Ovary (tissue), 10 donors: ENCODE data around the gene BPIFA2. TPM values are rescaled to one million over a fixed set of nuclear protein-coding genes. Genes with fewer than 3 reads are reported as not detected.
"Not testable (repeated sequence)": the region's sequence is repeated elsewhere in the genome, so short reads cannot be mapped to it uniquely, and the experiment has no call there.

Experiments used
- DNase-seq, 5 donors: peaks; one replicate each; pipeline ENCODE4 v3.0.0-alpha.2; 2019 to 2020
- H3K27ac ChIP-seq, 2 donors: fragments of 200-600 bp; one replicate each; pipeline versions ENCODE4 v1.5.1 to v1.8.0; 2019 to 2022
- H3K27me3 ChIP-seq: fragments of 200-600 bp; one replicate; pipeline ENCODE4 v1.8.0; 2022
- H3K36me3 ChIP-seq: fragments of 200-600 bp; sonication (generic); one replicate; pipeline ENCODE4 v1.5.1; 2019
- H3K4me1 ChIP-seq: one replicate; pipeline ENCODE4 v1.8.1; 2013; ENCODE audit warnings: mild to moderate bottlenecking, moderate library complexity; ENCODE audit not compliant: insufficient read depth
- H3K4me3 ChIP-seq: fragments of 200-600 bp; sonication (generic); one replicate; pipeline ENCODE4 v1.5.1; 2017
- H3K9me3 ChIP-seq, 2 donors: fragments of 200-600 bp in 1 of 2; sonication (generic) in 1 of 2; one replicate each; pipeline versions ENCODE4 v1.5.1 to v1.8.1; 2013 to 2019; ENCODE audit warnings: mild to moderate bottlenecking in 1 of 2, moderate library complexity in 1 of 2
- CTCF ChIP-seq, 3 donors: fragments of 450-650 bp in 2 of 3; fragments of 200-600 bp in 1 of 3; IDR thresholded peaks; one replicate each; pipeline versions ENCODE4 v1.5.1 to v1.8.0; 2016 to 2022; ENCODE audit warnings: antibody characterized with exemption in 3 of 3, mild to moderate bottlenecking in 1 of 3
- EP300 ChIP-seq: sonication (generic); formaldehyde crosslinking; IDR thresholded peaks from one replicate; pipeline ENCODE4 v1.6.1; 2017; ENCODE audit warnings: antibody characterized with exemption
- POLR2A ChIP-seq: fragments of 450-650 bp; IDR thresholded peaks from one replicate; pipeline ENCODE4 v1.6.1; 2017; ENCODE audit warnings: antibody characterized with exemption, mild to moderate bottlenecking, moderate library complexity
- WGBS, 3 donors: extraction: QIAGEN DNeasy Blood & Tissue Kit in 1 of 3; methylation state at CpG; one replicate each; pipeline versions ENCODE4 v1.1.5 to v1.1.7; 2013 to 2017; 5-methylcytosine and 5-hydroxymethylcytosine counted together
- intact Hi-C, 4 donors: fragments of 100-400 bp; cut with DNase I; formaldehyde crosslinking; loops; one replicate each; pipeline versions ENCODE4 v1.11.0 to v1.15.1; 2022 to 2023
- long read RNA-seq, 3 donors: library from polyadenylated mRNA in 2 of 3; unstranded in 2 of 3; transcript quantifications; one replicate each; pipeline ENCODE4 v2.0.0 and lab custom pipeline, GENCODE V29; 2021 to 2026
- polyA plus RNA-seq, 2 donors: library from polyadenylated mRNA; stranded (reverse); fragments of 200-250 nt in 1 of 2; fragments of 350-450 nt in 1 of 2; fragmentation: Illumina TruSeq in 1 of 2; extraction: RNeasy Lipid Tissue Mini Kit (QIAGEN cat#74804) in 1 of 2; gene quantifications; one replicate each; pipeline ENCODE4 v1.2.3, GENCODE V29; 2013 to 2014
- total RNA-seq, 7 donors: library from RNA; depleted of rRNA in 2 of 7; stranded (reverse); fragments of >200 nt in 2 of 7; fragmentation: NEBNext Ultra II Directional in 3 of 7; extraction: Animal tissue kit (Norgen Biotek cat#: 25700) in 3 of 7; gene quantifications; one replicate each; pipeline versions ENCODE4 v1.1.0 to v1.2.4, GENCODE V29; 2016 to 2023
- donor health status: DM: no; HTN: no; CAD: no; lungs with moderate emphysema.
- donor health status: DM: no; HTN: no; CAD: no.
- donor health status: Bipolar disorder and iron deficiency.
- donor health status: DM: yes; HTN: yes; CAD: no.
- donor health status: DM: no; HTN: no; CAD: no.
- donor health status: DM: yes; HTN: yes; CAD: no.

The BPIFA2 gene
- total RNA-seq (not detected), polyA plus RNA-seq (not detected)
- long read RNA-seq, donor 1, result 0 reads
- long read RNA-seq, donor 2, result 0 reads
- long read RNA-seq, donor 3, result 0 reads

GRCh38 chr20:33167859-33168258 lies at the start of gene BPIFA2:
Gene BPIFA2 (plus strand): TSS chr20:33168159. CDS start chr20:33169146, 987 bp downstream.
- TF ChIP-seq EP300, result no peak
- 72 to 82% (median 74%) methylated on average over 8 of the region's 8 CpGs for WGBS, 3 donors

GRCh38 chr20:33119725-33120720 lies 47.9 kb upstream of the BPIFA2 start:
- intact Hi-C loops, result no loop called here
- TF ChIP-seq CTCF (IDR thresholded peaks at IDR 0.05) (no peak), EP300 (no peak)
- Histone ChIP-seq H3K27me3 (no peaks in the 10 kb centered on the region), H3K27ac (no peak overlapping the region), H3K9me3 (no peaks in the 10 kb centered on the region), H3K4me1 (no peaks in the 10 kb centered on the region), H3K4me3 (no peak overlapping the region), H3K36me3 (no peaks in the 10 kb centered on the region)
- no peak for DNase-seq
- 69 to 74% (median 72%) methylated on average over 3 of the region's 3 CpGs for WGBS, 3 donors

More at GRCh38 chr20:33167859-33168258, at the start of gene BPIFA2:
- Histone ChIP-seq H3K27ac (no peak within 1 kb of the TSS), H3K27me3 (no peaks in the 10 kb centered on the region), H3K9me3 (no peaks in the 10 kb centered on the region), H3K36me3 (no peaks in the 10 kb centered on the region), H3K4me1 (no peaks in the 10 kb centered on the region), H3K4me3 (no peak within 1 kb of the TSS)
- no peak for DNase-seq
- intact Hi-C loops, result no loop called here

- no peak overlapping the region for H3K4me3 ChIP-seq
- no peak overlapping the region for H3K27ac ChIP-seq
- no peak for DNase-seq
- TF ChIP-seq CTCF (IDR thresholded peaks at IDR 0.05), result no peak
- TF ChIP-seq POLR2A, result no peak
- no peak for TF ChIP-seq EP300
- H3K4me1 ChIP-seq, result no peaks in the 10 kb centered on the region
- no peaks in the 10 kb centered on the region for H3K36me3 ChIP-seq
- intact Hi-C loops, result no loop called here
- no peaks in the 10 kb centered on the region for H3K27me3 ChIP-seq
- no peaks in the 10 kb centered on the region for H3K9me3 ChIP-seq
- 87 to 92% (median 90%) methylated on average over 3 of the region's 3 CpGs for WGBS, 3 donors
Observed at GRCh38 chr20:33120934-33121333, 47.0 kb upstream of the BPIFA2 start.

GRCh38 chr20:33122297-33122696 lies 45.7 kb upstream of the BPIFA2 start:
- H3K9me3 ChIP-seq, H3K27me3 ChIP-seq, H3K4me1 ChIP-seq, H3K27ac ChIP-seq, H3K36me3 ChIP-seq, DNase-seq, intact Hi-C loops, H3K4me3 ChIP-seq: not testable (repeated sequence)
- WGBS, 3 donors, result 36 to 54% (median 44%) methylated on average over 1 of the region's 1 CpG

- intact Hi-C loops, result no loop called here
- no peak for DNase-seq
- H3K27ac ChIP-seq, result no peak overlapping the region
- H3K9me3 ChIP-seq, result no peaks in the 10 kb centered on the region
- no peak overlapping the region for H3K4me3 ChIP-seq
- 46 to 55% (median 52%) methylated on average over 2 of the region's 2 CpGs for WGBS, 3 donors
- TF ChIP-seq EP300 (no peak), POLR2A (no peak), CTCF (IDR thresholded peaks at IDR 0.05) (no peak)
- H3K4me1 ChIP-seq, result peaks cover 2% of the 10 kb centered on the region
- no peaks in the 10 kb centered on the region for H3K36me3 ChIP-seq
- H3K27me3 ChIP-seq, result no peaks in the 10 kb centered on the region
Observed at GRCh38 chr20:33124261-33124660, 43.7 kb upstream of the BPIFA2 start.
